Tibial nerve (tissue), 4 donors: Measurements from ENCODE around the gene TGFBI.

Experiments
- CTCF ChIP-seq, 5 experiments: fragments of 200-600 bp in 3 of 5; fragments of 450-650 bp in 2 of 5; sonication (generic) in 3 of 5; IDR thresholded peaks; one replicate each; pipeline ENCODE4 v1.5.1; 2016 to 2019; ENCODE audit warnings: antibody characterized with exemption in 5 of 5, mild to moderate bottlenecking in 3 of 5, moderate library complexity in 2 of 5
- EP300 ChIP-seq, 2 donors: sonication (generic); formaldehyde crosslinking; IDR thresholded peaks; one replicate each; pipeline ENCODE4 v1.6.1; 2017; ENCODE audit warnings: antibody characterized with exemption in 2 of 2, mild to moderate bottlenecking in 1 of 2

- no peak for TF ChIP-seq EP300 (IDR thresholded peaks at IDR 0.05)
- TF ChIP-seq CTCF (IDR thresholded peaks at IDR 0.05): no peak
Measured at GRCh38 chr5:136034492-136034891, 5.7 kb downstream of the TGFBI start.
